BJ (cell line): ENCODE results near the gene GAB4. TPM values are rescaled to one million over a fixed set of nuclear protein-coding genes. Genes with fewer than 3 reads are reported as not detected.

ENCODE experiments used
- CTCF ChIA-PET: fragments of 350-600 bp; formaldehyde crosslinking; extraction: SDS; loops from one replicate; lab custom pipeline; 2021; ENCODE audit warnings: antibody characterized with exemption, inconsistent platforms; lab: Yijun Ruan, JAX
- POLR2A ChIA-PET: fragments of 300-600 bp; sonication (Branson Sonifier 250); formaldehyde crosslinking; extraction: SDS; loops from one replicate; lab custom pipeline; 2021; ENCODE audit warnings: antibody characterized with exemption; lab: Charles Lee
- DNase-seq: peaks from one replicate; pipeline ENCODE4 v3.0.0-alpha.2; 2011; ENCODE audit warnings: low read depth
- H3K27me3 ChIP-seq: 2 replicates; pipeline ENCODE4 v1.6.0; 2011; ENCODE audit warnings: low read length; ENCODE audit not compliant: control insufficient read depth, insufficient read depth
- H3K36me3 ChIP-seq: 2 replicates; pipeline ENCODE4 v1.5.1; 2011; ENCODE audit warnings: low read length; ENCODE audit not compliant: control insufficient read depth, insufficient read depth
- H3K4me3 ChIP-seq: 2 replicates; pipeline ENCODE4 v1.5.1; 2011; ENCODE audit warnings: low read depth, mild to moderate bottlenecking, control low read depth, low read length
- polyA plus RNA-seq: library from polyadenylated mRNA; depleted of rRNA; stranded (reverse); fragments of >200 nt; gene quantifications from 2 replicates; pipeline ENCODE4 v1.2.3, GENCODE V29; 2011; rRNA removed
- TF ChIP-seq, protein P1 (sequence below): IDR thresholded peaks from 2 replicates; pipeline ENCODE4 v1.5.1; 2011; ENCODE audit warnings: low read depth, mild to moderate bottlenecking, control low read depth, inconsistent platforms, low read length, moderate library complexity; ENCODE audit not compliant: insufficient read depth

GAB4 gene
- polyA plus RNA-seq, 1 experiment, result not detected

DNA sequence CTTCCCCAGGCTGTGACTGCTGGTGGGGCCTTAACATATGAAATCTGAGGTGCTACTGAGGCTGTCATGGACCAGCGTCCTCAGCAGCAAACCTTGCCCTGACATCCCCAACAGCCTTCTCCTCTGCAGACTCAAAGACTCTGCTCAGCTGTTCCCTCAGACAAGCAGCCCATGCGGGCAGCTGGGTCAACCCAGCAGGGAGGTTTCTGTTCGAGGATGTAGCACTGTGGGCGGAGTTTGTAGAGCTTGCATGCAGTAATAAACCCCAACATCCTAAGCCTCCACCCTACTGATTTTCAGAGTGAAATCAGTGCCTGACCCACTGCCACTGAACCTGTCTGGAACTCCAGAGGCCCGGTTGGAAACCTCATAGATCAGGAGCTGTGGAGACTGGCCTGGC lies 94.0 kb downstream of the GAB4 start:
- ChIA-PET POLR2A (no interaction called here), CTCF (no interaction called here)
- TF ChIP-seq, protein P1, sequence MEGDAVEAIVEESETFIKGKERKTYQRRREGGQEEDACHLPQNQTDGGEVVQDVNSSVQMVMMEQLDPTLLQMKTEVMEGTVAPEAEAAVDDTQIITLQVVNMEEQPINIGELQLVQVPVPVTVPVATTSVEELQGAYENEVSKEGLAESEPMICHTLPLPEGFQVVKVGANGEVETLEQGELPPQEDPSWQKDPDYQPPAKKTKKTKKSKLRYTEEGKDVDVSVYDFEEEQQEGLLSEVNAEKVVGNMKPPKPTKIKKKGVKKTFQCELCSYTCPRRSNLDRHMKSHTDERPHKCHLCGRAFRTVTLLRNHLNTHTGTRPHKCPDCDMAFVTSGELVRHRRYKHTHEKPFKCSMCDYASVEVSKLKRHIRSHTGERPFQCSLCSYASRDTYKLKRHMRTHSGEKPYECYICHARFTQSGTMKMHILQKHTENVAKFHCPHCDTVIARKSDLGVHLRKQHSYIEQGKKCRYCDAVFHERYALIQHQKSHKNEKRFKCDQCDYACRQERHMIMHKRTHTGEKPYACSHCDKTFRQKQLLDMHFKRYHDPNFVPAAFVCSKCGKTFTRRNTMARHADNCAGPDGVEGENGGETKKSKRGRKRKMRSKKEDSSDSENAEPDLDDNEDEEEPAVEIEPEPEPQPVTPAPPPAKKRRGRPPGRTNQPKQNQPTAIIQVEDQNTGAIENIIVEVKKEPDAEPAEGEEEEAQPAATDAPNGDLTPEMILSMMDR, result no peak
- Histone ChIP-seq H3K27me3 (no peaks in the 10 kb centered on the region), H3K36me3 (no peaks in the 10 kb centered on the region), H3K4me3 (no peak overlapping the region)
- no peak for DNase-seq

DNA sequence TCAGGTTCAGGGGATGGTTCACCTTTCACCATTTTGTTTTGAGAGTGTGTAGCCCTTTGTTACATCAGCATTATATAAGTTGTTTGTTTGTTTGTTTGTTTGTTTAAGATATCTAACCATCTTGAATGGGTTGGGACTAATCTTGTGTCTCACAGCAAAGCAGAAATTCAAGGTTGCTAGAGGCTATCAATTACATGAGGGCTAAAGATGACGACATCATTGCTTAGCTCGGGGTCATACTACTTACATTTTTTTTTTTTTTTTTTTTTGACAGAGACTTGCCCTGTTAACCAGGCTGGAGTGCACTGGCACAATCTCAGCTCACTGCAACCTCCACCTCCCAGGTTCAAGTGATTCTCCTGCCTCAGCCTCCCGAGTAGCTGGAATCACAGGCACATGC lies 95.7 kb downstream of the GAB4 start:
- no peak overlapping the region for H3K4me3 ChIP-seq
- TF ChIP-seq, protein P1, result no peak
- no peaks in the 10 kb centered on the region for H3K36me3 ChIP-seq
- POLR2A ChIA-PET, result no interaction called here
- no peak for DNase-seq
- CTCF ChIA-PET, result interaction anchor here (0.6 to 1.3 kb wide), 2 partner anchors 13 to 147 kb away, joined by 3 read pairs; no protein-coding TSS in a partner anchor
- H3K27me3 ChIP-seq, result no peaks in the 10 kb centered on the region

Other genes starting within 250 kb of the GAB4 start
- gene XKR3, start 182.8 kb downstream of the GAB4 start, polyA plus RNA-seq, result not detected in 2 replicates
- gene IL17RA, start 76.8 kb upstream of the GAB4 start, polyA plus RNA-seq, result 20.7 and 27.0 TPM in 2 replicates
- gene TMEM121B, start 113.1 kb upstream of the GAB4 start, polyA plus RNA-seq, result 0.04 and 0.05 TPM in 2 replicates
- 23.2 and 35.3 TPM in 2 replicates for gene HDHD5, start 151.1 kb upstream of the GAB4 start, polyA plus RNA-seq
- gene ADA2, start 211.2 kb upstream of the GAB4 start, polyA plus RNA-seq, result 4.5 and 5.4 TPM in 2 replicates